NCI-H128 (cell line): Measurements from ENCODE around the gene KCNJ10.
"Not testable (repeated sequence)": the region's sequence is repeated elsewhere in the genome, so short reads cannot be mapped to it uniquely, and the experiment has no call there.

Source experiments
- DNase-seq: peaks from one replicate; lab custom pipeline; 2025; ENCODE audit not compliant: unreplicated experiment; lab: John Stamatoyannopoulos, UW

The KCNJ10 gene

DNA sequence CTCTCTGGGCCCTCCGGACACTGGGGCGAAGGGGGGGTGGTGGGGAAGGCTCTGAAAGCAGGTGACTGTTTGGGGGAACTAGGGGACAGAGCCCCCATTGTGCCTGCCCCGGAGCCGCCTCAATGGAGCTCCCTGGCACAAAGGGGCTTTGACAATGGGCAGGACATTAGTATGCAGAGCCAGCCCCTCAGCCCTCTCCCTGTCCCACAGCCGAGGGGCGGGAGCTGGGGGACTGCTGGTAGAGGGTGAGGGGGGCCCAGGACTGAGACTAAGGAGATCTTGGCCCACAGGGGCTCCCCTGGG is 7.8 kb downstream of the KCNJ10 start:
- DNase-seq = no peak

DNA sequence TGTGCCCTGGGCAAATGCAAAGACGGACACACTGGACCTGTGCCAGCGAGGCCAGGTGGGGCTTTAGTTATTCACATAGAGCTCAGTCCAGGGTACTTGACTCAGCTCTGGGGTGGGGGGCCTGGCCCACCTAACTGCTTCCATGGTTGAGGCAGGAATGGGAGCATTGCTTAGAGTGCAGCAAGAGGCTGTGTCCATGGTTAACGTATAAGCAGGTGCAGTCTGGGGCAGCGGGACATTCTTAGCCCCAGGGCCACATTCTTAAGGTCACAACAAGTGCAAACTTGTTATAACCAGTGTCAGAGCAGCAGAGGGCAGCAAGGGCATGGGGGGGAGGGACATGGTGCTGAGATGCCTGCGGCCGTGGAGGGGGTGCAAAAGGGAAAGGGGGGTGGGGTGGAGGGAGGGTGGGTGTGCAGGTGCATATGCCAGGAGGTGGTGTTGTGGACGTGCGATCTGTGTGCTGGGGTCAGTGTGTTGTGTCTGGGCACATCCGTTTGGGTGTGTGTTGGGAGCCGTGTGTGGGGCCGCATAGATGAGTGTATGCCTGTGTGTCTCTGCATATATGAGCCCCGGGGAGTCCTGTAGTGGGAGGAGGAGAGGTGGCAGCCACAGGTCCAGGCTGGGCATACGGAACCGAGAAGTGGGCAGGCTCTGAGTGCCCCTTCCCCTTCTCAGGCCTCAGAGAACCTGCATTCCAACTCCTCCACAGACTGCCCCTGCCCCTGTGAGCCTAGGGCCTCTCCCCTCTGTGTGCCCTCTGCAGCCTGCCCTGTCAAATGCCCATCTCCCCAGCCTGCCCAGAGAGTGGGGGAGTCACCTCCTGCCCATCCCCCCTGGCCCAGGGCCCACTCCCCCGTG is 8.4 kb downstream of the KCNJ10 start:
- DNase-seq = no peak

DNA sequence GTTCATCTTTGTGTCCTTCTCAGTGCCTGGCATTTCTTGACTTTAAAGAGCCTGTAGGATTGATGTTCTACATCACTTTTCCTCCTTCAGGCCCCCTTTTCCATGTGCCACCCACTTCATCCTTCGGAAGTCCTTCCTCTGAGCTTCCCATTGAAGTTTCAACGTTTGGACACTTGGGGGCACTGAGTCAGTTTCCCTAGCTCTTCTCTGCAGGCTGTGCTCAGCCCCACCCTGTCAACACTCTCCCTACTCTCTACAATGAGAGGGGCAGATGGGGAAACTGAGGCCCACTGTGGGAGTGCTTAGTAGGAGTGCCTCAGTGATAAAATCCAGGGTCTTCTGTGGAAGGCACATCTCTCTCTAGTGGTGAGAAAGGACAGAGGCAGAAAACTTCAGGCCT is 11.9 kb downstream of the KCNJ10 start:
- no peak for DNase-seq

DNA sequence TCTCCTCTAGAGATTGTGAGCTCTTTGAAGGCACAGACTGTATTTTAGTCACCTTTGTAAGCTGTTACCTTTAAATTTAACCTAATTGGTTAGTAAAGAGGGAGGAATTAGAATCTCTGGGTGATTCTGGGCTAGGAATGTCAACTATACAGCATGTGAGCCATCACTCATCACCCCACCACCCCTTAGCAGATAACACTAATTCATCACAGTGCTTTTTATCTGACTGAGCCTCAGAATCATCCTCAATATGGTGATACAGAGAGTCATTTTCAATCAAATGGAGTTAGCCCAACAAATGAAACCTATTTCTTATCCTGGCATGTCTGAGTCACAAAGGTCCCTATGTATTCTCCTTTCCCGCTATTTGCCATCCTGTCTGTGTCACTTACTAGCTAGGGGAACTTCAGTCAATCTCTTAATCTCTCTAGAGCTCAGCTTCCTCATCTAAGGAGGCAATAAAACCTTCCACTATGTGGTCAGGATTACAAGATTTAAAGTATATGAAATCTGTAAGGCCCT is 13.3 kb downstream of the KCNJ10 start:
- DNase-seq = no peak

DNA sequence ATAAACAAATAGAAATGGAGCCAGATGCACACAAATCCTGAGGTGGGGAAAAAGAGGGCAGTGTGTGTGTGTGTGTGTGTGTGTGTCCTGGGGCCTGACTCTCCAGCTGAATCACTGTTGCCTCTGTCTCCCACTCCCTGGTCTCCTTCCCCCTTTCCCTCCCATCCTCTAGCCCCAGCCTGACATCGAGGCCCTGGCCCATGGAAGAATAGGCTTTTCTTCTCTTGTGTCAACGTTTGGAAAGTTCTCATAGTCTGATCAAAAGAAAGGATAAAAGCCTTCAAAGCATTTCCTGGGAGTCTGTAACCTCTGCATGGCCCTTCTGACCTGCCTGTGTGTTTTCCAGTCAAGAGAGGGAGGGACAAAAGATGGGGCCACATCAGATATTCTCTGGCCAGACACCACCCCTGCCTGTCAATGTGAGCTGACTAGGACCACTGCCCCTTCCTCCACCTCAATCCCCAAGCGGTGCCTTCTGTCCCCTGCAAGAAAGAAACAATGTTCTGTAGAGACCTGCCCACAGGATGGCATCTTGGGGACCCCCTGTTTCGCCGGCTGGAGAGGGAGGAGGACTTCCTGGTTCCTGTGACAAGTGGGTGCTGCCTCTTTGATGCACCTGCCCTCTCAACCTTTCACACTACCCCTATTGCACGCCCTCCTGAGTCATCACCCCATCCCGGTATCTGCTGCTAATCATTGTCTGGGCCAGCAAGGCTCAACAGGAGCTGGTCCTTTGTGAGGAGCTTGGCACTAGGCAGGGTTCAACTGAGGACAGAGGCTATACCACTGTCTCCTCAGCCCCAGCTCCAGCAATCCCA is 16.2 kb downstream of the KCNJ10 start:
- no peak for DNase-seq

DNA sequence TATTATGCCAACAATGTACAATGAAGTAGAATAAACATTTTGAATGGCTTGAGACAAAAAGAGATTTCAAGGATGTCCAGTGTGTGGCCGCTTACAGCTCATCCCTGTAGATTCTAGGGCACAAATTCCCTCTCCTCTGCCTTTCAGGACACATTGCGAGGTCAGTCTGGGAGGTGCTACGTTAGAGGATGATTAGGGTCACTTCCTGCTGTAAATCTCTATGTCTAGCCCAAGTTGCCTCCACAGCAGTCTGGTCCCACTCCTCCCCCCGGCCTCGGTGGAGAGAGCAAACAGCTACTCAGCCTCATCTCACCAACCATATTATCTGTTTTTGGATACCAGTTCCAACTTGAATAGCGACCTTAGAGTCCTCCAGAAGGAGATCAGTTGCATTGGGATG is 17.0 kb downstream of the KCNJ10 start:
- DNase-seq = no peak

DNA sequence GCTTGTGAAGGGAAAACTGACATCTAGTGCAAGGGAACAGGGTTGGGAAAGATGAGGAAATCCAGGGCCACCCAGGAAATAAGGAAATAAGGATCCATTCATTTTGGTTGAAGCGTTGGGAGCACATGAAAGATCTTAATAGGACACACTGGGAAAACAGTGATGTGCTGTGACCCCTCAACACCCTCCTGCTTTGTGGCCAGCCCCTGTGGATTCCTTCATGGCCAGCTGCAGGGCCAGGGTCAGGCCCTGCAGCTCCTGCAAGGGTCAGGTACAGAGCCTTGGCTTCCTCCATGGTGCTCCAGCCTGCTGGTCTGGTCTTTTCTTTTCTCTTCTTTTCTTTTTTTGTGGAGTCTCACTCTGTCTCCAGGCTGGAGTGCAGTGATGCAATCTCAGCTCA is 19.3 kb downstream of the KCNJ10 start:
- DNase-seq = no peak

DNA sequence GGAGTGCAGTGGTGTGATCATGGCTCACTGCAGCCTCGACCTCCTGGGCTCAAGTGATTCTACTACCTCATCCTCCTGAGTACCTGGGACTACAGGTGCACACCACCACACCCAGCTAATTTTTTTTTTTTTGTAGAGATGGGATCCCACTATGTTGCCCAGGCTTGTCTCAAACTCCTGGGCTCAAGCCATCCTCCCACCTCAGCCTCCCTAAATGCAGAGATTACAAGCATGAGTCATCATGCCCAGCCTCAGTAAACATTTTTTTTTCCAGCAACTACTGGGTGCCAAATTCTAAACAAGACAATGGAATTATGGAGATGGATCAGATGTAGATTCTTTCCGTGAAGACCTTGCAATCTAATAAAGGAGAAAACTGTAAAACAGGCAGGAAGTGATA is 19.8 kb downstream of the KCNJ10 start:
- not testable (repeated sequence) for DNase-seq

DNA sequence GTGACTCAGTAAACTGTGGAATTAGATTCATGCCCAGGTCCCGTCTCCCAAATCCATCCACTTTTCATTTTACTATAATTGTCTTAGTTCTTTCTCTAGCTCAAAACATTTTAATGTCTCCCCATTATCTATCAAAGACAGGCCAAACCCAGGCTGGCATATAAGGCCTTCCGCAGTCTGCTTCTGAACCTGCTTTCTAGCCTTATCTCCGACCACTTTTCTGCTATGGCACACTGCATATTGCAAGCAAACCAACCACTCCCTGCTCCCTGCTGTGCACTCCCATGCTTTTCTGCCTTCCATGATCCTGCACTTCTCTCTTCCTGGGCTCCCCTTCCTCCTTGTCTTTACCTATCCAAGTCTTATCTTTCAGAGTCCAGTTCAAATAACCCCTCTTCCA is 20.9 kb downstream of the KCNJ10 start:
- no peak for DNase-seq

DNA sequence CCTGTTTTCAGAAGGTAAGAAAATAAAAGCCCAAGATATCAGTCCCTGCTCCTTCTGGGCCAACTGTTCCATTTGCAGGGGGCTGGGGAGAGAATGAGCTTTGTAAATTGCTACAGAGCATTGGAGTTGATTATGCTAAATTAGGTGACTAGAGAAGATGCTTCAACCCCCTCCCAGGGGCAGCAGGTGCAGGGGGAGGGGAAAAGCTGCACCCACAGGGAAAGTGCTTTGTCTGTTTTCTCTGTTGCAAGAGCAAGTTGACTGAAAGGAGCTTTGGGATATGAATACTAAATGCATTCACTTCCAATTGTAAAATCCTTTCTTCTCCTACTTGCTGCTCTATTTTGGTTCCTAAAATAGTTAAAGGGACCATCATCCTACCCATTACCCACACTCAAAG is 21.6 kb downstream of the KCNJ10 start:
- no peak for DNase-seq

DNA sequence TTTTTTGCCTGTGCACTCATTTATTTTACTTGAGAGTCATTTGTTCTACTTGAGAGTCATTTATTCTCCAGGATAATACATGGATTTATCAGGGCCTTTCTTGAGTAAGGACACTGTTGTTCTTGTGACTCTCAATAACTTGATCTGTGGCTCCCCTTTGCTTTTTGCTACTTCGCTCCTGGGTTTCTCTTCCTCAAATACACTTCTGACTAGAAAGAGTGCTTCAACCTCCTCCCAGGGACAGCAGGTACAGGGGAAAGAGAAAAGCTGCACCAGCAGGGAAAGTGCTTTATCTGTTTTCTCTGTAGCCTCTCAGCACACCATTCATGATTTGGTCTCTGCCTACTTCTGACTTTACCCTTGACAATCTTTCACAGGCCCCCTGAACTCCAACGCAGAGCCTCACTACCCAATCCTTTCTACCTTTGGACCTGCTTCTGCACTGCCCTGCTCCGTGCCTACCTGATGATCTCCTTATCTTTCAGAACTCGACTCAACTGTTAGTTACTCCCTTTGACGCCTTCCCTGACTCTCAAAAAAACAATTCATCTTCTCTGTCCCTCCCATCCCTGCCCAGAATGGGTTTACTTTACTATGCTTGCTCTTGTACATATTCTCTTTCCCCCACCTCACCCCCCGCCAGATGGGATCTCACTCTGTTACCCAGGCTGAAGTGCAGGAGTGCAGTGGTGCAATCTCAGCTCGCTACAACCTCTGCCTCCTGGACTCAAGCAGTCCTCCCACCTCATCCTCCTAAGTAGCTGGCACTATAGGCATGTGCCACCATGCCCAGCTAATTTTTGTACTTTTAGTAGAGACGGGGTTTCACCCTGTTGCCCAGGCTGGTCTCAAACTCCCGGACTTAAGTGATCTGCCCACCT is 22.6 kb downstream of the KCNJ10 start:
- no peak for DNase-seq

DNA sequence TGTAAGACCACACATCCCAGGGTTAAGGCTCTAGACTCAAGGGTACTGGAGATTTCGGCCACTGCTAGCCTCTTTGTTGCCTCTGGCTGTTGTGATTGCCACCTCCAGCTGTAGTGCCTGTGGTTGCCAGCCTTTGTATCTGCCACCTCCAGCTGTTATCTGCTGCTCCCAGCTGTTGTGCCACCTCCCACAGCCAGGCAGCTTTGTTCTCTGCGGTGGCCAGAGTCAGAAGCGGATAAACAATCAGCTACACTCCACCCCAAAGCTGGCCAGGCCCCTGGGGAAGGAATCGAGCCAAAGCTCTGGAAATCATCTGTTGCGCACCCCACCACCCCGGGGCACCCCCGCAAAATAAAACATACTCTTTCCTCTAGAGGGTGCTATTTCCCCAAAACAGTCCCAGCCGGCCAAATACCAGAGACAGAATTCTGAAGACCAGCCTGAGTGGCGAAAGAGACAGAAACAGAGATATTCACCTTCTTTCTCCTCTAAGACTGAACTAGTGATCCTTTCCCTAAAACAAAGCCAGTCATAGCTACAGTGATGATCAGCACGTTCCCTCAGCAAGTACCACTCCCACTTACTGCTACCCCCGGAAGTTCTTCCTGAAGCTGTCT is 23.4 kb downstream of the KCNJ10 start:
- peak; percentile 1 for DNase-seq

DNA sequence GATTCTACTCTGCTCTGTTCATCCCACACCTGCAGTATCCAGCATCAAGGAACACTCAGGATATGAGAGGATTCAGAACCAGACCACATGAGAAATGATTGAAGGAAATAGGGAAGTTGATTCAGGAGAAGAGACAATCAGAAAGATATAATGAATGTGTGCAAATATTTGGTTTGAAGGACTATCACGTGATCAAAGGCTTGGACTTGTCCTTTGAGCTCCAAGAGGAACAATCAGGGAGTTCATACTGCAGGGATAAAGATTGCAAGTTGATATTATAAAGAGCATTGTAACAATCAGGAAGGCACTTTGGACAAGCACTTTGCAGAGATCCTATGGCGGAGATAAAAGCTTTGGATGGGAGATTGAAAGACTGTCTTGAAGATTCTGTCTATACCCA is 24.3 kb downstream of the KCNJ10 start:
- DNase-seq = no peak

DNA sequence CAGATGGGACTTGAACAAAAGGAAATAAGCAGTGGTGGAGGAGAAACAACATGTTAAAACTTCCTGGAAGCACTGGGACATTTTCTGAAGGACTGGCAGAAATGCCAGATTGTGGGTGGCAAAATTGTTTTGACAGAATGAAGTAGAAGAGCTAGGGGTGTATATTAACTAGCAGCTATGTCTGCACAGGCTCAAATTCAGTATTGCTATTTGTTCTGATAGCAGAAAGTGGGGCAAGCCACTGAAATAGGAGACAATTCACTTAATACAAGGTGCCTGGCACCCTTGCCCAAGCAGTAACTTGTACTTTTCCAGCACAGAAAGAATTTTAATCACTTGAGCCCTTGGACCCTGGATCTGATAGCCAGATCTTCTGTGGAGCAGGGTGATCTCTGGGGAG is 26.4 kb downstream of the KCNJ10 start:
- DNase-seq = no peak

DNA sequence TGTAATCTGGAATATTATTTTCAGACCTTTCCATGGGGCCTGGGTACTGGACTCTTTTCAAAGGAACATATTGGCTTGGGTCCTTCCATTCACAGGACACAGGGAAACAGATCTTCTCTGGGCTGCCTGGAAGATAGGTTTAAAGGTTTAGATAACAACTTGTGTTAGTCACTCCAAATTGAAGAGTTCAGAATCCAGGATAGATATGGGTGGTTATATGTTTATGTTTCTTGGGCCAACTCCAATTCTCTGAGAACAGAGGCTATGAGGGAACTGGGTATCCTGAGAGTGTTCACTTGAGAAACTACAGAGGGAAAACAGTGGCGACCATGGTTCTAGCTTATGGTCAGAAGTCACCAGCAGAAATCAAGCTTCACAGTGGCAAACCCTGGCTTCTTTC is 29.5 kb downstream of the KCNJ10 start:
- no peak for DNase-seq

DNA sequence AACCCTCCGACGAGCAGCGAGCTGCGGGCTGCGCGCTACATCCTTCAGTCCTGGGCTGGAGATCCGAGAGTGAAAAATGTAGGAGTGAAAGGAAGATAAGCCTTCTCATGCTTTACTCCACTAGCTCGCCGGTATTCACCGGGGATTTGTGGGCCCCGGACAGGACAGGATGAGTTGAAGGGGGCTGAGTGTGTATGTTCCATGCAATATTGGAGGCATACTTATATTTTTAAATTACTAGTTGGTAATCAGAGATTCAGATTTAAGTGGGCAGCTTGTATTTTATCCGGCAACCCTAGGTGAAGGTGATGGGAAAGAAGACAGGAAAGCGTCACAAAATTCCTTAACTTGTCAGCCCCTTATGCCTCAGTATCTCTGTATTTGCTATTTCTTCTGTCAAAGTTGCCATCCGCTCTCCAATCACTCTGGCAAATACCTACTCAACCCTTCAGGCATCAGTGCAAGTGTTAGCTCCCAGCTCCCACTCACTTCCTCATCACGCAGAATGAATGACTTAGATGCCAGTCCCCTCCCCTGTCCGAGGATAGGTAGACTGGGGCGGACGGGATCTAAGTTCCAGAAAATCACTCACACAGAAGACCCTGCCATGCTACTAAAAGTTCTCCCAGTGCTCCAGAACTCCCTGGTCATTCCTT is 37.7 kb downstream of the KCNJ10 start:
- DNase-seq = no peak

DNA sequence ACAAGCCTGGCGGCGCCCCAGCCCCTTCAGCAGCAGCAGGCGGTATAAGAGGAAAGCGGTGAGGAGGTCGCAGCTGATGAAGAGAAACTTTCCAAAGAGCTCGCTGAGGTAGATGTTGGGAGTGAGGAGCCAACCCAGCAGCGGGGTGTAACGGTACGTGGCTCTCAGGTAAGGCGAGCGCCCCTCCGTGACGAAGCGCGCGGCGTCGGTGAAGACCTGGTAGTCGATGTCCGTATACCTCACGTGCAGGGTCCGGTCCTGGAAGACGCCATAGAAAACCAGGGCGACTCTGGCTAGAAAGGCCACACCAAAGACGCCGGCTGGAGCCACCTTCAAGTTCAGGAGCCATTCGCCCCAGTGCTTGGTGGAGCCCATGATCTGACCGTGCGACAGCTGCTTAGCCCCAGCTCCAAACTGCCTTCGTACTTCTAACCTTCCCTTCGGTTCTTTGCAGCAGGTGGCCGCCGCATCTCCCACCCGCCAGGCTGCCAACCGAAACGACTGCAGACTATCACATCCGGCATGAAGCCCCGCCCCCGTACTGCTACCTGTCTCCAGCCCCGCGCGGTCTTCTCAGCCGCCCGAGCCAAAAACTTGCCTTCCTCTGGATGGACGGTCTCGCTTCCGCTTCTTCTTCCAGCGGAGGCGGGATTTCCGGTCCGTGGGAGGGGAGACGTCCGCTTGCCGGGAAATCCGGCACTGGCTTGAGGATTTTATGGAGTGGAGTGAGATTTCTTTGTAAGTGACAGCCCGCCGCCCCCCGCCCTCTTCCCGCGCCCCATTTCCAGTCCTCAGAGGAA is 38.4 kb downstream of the KCNJ10 start, which contains the start of gene PIGM:
Gene PIGM (minus strand): TSS at position 626 of the 800 bp plus-strand sequence. CDS start 251 bp downstream, at position 375.
- DNase-seq = peak; percentile 98

DNA sequence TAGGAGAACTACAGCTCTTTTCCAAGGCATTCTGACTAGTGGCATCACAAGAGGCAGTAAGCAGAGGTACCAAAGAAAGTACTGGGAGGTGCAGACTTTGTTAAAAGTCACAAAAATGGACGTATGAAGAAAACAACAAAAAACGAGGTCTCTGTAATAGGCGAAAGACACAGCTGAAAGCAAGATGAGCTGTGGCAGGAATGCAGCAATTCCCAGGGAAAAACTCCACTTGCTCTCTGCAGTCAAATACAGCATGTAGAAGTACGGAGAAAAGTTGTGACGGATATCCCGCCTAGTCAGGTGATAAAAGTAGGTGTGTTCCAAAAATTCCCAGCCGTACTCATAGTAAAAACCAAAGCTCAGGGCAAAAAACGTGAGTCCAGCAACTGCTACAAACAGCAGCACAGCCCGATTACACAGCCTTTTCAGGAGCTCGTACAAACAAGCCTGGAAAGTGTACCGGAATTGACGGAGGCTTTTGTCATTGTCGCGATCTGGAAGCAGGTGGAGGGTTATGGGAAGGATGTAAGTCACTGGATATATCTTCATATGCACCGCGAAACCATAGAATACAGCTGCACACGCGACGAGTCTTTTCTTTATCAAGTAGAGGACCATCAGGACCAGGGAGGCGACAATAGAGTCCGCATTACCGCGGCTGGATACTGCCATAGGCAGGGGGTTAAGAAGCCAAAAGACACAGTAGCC is 39.1 kb downstream of the KCNJ10 start:
- no peak for DNase-seq

DNA sequence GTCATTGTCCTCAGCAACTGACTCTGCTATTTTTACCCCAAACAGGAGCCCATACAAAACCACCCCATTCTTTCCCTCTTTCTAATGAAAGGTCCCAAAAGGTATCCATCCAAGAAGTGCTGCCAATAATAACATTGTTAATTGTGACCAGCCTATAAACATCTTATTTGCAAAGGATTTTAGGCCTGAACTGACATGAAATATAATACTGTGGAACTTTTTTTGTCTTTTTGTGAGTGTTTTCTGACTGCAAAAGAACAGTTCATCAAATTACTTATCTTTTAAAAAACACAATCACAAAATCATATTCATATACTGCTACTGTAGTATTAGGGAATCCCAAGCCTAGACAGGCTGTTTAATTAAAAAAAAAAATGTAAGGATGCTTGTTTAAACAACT is 41.5 kb downstream of the KCNJ10 start:
- no peak for DNase-seq
